GM19467 (cell line): ENCODE measurements around the gene STX8.

Experiments used
- ATAC-seq: cut with Tn5 transposase; IDR thresholded peaks from one replicate; pipeline ENCODE4 v1.9.1; 2021; ENCODE audit warnings: mild to moderate bottlenecking, moderate library complexity; ENCODE audit not compliant: unreplicated experiment

STX8 gene

DNA sequence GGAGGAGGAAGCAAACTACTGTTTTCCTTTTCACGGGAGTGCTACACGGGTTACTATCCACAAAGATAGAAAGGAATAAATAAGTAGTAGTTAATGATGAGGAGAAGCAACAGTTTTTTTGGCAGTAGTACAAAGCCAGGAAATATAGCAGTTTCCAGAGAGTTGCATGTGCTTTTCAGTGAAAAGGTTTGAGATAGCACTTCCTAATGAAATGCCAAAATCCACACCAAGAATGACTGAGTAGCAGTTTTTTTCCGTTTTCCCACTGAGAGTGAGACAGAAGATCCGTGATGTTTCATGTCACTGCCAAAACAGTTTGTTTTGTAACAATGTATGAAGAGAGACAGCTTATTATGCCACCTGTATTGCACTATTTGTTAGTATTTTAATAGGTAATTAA lies 129.1 kb downstream of the STX8 start:
- no peak for ATAC-seq

DNA sequence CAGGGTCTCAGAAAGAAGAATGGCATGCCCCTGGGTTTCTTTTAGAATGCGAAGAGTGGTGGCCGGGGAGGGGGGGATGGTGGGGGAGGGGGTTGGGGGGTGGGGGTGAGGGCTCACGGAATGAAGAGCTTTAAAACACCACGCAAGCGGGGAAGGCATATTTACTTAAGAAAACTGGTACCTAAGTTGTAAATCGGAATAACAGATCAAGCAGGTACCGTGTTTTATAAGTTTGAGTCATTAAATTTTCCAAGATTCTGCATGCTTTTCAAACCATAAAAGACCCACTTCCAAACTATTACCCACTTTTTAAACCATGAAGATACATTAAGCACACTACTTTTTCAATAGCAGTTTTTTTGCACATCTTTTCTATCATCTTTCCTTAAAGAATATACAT lies 130.2 kb downstream of the STX8 start:
- no peak for ATAC-seq

DNA sequence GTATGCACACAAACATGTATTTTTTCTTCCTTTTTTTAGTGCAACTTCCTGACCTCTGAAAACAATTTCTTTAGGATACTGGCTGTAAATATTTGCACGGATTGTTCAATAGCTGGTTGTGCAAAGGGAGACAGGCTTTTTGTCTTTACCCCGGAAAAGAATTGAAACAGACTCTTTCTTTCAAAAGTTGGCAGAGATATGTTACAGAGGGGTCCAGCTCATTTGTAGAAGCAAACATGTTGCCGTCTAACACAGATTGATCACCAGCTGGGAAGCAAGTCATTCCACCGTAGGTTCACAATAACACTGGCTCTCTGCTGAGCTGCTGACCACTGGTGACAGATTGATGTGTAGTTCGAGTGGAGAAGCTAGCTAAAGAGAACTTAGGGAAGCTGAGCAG lies 130.9 kb downstream of the STX8 start:
- no peak for ATAC-seq

DNA sequence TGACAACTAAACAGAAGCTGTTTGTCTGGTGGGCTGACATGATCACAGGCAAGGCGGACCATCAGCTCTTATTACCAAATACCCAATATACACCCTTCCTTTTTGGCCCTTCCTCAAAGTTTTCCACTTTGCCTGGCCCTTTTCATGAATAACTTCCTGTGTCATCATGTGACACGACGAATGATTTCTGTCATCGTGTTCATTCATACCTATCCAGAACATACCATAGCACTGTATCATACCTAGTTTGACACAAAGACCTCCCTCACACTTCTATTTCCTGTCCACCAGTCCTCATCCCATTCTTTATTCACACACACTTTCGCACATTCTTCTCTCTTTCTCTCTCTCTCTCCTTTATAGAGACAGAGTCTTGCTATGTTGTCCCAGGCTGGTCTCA lies 131.8 kb downstream of the STX8 start:
- ATAC-seq: no peak

DNA sequence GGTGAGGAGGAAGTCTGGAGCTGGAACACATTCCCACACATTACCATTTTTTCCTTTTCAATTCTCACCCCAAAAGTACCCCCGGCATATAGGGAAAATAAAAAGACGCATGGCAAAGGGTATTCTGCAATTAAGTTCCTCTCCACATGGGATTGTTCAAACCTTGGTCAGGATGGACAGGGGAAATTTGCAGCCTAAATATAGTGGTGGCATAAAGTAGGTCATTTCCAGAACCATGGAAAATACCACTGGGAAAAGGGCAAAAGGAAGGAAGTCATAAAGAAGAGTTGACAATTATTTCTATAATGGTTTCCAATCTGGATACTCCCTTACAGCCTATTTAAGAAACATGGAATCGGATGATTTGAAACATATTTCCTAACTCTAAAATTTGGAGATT lies 135.8 kb downstream of the STX8 start:
- ATAC-seq: no peak

DNA sequence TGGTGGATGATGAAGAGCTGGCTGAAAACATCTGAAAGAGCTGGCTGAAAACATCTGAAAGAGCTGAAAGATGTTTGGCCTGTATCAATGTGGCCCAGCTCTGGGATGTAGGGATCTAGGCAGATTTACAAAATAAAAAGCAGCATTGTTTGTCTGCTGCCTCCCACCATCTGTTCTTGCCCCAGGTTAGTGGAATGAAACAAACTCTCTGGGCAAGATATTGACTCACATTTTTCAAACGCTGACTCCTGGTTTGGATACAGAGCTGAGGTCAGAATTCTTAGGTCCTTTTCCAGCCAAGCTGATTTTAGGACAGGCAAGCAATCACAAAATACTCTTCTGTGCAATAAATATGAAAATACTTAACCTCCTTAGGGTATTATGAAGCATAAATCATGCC lies 139.0 kb downstream of the STX8 start:
- ATAC-seq: no peak

DNA sequence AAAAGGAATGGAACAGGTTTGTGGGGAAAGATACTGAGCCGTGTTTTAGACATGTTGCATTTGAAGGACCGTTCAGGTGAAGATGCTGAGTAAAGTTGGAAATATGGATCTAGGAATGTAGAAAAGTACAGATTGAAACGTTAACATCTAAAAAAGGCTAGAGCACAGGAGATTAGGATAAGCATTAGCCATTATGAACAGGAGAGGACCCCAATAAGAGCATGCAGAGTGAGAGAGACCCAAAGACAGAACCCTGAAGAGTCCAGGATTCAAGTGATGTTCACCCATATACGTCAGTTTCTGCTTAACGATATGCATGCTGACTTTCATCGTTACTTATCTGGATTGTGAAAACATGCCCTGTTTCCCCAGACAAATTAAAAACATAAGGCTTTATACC lies 140.5 kb downstream of the STX8 start:
- ATAC-seq: no peak

DNA sequence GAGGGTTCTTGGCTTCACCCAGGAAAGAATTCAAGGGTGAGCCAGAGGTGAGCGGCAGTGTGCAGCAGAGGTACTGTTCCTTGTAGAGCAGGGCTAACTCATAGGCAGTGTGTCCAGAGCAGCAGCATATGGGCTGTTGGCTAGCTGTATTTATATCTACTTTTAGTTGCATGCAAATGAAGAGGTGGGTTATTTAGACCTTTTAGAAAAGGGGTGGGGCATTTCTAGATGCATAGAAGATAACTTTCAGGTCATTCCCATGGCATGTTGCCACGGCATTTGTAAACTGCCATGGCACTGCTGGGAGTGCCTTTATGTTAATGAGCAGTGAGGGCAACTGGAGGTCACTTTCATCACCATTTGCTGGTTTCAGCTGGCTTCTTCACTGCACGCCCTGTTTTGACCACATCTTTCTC lies 141.0 kb downstream of the STX8 start:
- ATAC-seq: no peak

DNA sequence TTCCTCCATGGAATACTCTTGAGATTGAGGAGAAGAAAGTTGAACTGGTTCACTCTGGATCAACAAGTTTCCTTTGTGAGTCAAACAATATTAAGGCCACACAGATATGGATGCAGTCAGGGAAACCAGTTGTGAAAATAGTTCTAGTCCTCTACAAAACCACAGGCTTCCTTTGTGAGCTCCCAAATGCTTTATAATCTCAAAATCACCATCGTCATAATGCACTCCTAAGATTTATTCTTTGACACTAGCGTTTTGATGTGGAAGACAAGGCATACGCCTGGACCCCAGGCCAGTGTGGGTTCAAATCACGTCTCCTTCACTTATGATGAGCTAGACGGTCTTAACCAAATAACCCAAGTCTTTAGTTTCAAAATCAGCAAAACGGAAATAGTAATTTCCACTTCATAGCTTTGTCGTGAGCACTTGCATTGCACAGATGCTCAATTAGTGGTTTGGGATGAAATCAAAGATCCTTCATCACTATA lies 142.6 kb downstream of the STX8 start:
- no peak for ATAC-seq

DNA sequence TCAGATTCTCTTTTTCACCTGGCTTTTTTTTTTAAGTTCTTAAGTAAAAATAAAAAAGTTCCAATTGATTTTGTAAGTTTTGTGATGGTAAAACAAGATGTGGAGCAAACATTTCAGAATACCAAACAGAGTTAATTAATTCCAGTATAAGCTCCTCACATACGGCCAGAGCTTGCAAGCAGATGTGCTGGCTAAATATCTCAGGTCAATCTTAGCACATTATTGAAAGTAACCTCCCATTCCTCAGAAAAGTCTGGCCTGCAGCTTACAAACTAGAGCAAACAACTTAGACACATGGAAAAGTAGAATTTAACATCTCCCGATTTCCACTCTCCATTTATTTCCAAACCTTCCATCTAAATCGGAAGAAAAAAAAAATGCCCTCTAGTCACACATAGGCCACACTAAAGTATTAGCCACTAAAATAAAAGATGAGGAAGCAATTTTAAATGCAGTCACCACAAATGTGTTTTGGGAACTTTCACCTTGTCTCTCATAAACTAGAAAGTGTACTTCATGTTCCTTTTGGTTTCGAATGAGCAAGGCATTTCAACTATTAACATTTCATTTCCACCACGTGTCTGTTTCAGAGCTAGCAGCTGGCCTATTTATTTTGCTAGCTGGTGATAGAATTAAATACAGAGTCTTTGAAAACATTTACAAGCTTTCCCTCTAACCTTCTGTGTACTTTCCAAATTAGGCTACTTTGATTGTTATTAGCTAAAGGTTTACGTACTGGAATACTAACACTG lies 143.3 kb downstream of the STX8 start:
- ATAC-seq: no peak

DNA sequence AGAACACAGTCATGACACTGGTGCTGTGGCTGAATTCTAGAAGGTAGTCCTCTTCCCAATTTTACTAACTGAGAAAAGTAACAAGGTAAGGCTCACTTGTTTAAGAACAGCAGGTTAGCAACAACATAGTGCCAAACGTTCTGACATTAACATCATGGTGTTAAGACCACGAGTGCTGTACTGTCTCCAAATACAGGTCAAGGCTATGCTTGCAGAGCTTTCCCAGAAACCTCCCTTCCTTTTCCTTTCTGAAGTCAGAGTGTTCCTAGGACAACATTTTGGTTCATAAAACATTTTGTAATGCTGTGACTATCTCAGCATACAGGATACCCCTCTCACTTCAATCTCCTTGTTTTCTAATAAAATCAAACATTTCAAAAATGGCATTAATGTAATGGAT lies 144.0 kb downstream of the STX8 start:
- no peak for ATAC-seq

DNA sequence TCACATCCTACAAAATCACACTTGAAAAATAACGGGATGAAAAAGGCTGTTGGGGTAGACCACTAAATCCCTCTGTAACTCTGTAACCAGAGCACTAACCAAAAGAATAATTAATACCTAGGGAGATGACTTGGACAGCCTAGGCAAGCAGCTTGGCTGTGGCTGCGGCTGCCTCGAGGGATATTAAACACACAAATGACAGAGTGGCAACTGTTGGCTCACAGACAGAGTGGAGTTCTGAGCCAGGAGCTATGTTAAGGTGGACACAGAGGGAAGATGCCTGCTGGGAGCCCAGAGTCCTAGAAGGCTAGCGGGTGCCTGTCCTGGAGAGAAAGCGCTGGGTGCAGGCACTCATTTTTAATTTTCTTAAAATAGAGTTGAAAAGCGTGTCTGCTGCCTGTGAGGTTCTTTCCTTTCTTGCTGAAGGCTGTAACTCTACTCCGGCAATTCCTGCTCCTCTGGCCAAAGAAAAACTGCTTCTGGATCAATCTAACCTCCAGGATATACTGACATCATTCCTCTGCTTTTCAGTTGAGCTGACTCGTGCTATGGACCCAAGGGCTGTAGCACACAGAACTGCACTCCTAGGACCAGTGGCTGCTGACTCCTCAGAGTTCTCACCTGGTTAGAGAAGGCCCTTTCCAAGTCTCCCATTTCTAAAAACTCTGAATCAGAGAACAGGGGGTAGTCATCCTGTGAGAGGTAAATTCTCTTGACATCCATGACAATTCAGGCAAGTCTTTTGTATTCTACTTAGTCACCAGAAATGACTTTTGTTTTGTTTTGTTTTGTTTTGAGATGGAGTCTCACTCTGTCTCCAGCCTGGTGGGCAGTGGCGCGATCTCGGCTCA lies 147.9 kb downstream of the STX8 start:
- ATAC-seq: no peak

DNA sequence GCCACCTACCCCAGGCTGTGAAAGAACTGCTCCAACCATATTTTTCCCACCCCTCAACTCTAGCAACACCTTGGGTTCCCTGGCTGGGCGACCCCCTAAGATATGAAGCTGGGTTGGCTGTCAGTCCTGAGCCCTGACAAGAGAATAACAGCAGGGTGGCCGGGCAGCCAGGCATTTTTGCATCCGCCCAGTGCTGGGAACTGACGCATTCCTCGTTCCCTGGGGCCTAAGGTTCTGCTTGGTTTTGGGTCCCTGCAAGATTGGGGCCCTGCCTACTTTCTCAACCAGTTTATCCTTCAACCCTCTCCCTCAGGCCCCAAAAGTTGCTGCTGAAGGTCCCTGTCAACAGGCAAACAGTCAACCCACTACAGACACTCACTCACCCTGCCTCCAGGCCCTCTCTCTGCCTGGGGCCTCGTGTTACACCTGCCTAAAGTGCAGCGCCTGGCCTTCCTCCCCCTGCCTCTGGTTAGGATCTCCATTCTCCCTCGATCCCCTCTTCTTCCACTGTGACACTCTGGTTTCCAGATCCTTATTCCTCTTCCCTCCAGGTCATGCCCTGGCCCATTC lies 151.5 kb downstream of the STX8 start:
- no peak for ATAC-seq

DNA sequence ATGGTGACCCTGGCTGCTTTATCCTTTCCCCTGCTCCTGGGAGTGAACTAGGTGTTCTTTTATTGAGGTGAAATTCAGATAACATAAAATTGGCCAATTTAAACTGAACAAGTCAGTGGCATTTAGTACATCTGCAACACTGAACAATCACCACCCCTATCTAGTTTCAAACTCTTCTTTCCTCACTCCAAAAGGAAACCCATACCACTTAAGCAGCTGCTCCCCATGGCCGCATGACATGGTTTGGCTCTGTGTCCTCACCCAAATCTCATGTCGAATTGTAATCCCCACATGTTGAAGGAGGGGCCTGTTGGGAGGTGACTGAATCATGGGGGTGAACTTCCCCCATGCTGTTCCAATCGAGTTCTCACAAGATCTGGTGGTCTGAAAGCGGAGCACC lies 154.1 kb downstream of the STX8 start:
- ATAC-seq: no peak

DNA sequence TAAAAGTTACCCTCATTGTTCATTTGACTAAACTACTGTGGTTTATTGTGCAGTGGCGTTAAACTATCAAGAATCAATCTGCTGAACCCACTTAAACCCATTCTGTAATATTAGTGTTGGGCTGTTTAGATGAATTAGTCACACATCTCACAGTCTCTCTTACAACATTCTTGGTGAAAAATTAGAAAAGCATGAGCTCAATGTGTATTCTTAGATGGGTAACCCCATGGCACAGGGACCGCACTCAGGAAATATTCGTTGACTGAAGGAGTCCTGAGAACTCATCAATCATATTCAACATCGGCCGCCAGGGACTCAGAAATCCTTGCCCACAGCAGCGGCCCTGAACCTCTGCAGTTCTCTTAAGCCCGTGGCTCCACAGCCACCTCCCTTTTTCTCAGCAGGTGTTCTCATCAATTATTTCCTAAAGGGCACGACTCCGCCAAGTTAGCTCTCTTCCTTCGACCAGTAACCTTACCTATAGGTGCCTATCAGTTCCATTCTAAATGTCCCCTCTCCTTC lies 155.6 kb downstream of the STX8 start:
- ATAC-seq: no peak

DNA sequence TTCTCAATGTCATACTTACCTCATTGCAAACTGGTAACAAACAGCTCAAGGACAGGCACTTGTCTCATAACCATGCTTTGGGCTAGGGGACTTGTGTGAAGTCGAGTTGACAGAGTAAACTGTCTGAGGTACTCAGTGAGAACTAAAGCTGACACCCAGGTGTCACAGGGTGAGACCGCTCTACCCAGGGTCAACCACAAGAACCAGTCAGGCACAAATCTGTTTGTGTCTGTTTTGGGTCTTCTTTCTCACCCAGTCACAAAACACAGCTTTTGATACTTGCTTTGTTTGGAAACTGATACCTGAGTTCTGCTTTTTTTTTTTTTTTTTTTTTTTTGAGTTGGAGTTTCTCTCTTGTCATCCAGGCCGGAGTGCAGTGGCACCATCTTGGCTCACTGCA lies 161.1 kb downstream of the STX8 start:
- ATAC-seq: peak; percentile 95

DNA sequence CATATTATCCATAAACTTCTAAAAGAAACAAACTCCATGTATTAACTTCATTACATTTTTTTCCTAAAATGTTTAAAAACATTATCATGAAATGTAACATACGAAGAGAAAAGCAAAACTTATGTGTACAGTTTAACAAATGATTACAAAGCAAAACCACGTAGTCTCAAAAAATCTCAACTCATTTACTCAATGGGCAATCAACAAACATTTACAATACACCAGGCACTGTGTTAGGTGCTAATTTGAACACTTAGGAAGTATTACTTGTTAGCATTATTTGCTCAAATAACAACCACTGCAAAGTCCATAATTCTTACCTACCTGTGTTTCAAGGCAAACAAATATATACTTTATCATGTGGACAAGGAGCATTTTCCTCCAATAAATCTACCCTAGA lies 164.9 kb downstream of the STX8 start:
- no peak for ATAC-seq

DNA sequence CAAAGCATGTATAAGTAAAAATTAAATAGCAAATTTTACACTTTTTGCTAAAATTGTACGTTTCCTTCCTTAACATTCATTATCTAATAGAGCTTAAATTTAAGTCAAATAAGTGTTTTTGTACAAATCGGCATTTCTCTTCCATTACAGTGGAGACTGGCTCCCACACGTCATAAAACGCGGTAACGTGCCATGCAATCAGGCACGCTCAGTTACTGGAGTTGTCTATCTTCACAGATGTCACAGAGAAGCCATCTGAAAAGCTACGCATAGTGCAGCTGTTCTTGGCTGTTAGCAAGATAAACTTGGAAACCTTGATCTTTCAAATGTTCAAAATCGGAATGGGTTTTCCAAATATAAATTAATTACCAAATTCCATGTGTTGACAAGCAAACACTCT lies 165.3 kb downstream of the STX8 start:
- ATAC-seq: no peak

DNA sequence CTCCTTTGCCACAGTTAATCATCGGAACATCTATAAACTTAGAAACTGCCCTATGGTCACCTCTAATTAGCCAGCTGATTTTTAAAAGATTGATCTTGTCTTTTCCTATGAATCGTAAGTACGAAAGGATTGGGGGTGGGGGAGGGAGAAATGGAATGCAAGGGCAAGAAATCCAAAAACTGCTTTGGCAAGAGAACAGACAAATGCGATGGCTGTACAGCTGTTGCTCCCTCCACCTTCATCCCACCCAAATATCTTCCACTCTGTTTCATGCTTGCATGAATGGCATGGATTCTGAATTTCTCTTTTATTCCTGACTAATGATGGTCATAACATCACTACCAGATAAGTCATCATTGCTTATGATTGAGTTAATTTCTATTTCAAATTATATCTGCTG lies 165.7 kb downstream of the STX8 start:
- no peak for ATAC-seq

DNA sequence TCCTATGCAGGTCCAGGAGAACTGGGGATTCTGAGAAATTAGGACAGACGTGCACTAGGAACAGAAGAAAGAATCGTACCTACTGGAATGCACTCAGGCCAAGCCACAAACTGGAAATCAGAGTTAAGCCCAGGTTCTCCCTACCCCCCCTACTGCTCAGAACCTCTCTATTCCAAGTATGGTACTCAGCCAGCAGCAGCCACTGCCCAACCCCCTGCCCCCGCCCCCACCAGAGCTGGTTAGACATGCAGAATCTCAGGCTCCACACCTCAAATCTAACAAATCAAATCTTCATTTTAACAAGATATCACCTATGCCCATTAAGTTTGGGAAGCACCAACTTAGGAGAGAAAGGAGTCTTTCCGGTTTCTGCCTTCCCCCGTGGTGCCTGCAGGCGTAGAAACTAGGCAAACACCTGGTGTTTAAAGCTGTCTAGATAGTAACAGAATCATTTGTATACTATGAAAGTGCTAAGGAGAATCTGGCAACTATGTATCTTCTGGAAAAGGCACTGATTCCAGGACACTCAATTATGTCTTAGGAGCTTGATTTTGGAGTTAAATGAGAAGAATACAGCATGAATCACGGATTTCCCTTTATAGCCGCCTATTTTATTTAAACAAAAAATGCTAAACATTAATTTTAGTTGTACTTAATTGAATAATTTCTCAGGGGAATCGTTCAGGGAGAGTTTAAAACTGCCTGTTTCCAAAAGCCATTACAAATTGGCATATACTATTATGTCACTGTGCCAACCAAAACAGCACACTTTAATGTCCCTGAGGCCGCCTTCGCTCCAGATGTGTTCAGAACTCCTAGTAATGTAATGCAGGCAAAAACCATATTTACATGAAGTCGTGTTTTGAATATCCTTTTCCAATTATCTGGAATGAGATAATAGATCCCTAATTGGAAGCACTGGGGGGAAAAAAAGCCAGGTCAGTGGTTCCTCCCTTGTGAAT lies 166.5 kb downstream of the STX8 start:
- no peak for ATAC-seq

DNA sequence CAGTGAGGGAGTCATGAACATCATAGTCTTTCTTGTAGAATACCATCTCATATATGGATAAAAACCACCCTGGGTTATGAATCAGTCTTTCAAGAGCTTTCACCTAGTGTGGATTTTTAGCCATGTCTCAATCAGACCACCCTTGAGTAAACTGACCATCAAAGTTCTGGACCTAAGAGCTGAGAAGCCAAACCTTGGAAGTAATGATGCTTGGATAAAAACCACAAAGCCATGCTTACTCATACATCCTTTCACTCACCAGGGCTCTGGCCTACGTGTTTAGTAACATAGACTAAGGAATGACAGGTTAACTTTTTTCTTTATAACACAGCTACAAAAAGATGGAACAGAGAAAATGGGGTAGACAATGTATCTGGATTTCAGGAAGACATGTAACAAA lies 167.2 kb downstream of the STX8 start:
- no peak for ATAC-seq
